Activated CD4-positive, alpha-beta T cell treated with anti-CD3 and anti-CD28 coated beads, Interleukin-2, amount 50 U/mL, for 1 hour (primary cell): ENCODE data around the gene KIRREL1.
"Not testable (repeated sequence)": the region's sequence is repeated elsewhere in the genome, so short reads cannot be mapped to it uniquely, and the experiment has no call there.

Experiments used
- DNase-seq: peaks from one replicate; pipeline ENCODE4 v3.0.0-alpha.2; 2020

The KIRREL1 gene

DNA sequence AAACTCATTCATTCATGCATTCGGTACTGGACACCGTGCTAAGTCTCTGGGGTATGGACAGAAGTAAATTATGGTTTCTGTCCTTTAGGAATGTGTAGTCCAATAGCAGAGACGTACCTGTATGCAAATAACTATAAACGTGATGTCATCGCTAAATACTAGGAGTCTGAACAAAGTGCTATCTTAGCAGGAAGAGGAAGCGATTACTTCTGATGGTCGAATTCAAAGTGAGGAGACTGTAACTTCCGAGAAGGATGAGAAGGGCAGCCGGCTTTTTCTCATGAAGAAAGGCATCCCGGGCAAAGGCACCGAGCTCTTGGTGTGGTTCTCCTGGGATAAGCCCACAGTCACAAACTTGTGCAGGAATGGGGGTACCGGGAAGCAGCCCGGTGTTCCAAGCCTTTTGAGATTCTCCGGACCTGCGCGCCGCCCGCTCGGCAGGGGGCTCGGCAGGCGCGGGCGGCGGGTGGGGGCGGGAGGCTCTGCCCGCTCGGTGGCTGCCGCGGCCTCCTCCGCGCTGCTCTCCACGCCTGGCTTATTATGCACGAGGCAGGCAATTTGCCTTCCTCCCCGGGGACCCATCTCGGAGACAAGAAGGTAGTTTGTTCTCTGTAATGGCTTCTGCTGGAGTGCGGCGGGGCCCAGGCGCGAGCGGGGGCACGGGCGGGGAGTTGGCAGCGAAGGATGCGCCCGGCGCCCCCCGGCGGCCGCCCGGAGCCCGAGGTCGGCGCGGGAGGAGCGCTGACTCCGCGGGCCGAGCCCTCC, 119.7 kb downstream of the KIRREL1 start:
- peak; percentile 20 for DNase-seq

DNA sequence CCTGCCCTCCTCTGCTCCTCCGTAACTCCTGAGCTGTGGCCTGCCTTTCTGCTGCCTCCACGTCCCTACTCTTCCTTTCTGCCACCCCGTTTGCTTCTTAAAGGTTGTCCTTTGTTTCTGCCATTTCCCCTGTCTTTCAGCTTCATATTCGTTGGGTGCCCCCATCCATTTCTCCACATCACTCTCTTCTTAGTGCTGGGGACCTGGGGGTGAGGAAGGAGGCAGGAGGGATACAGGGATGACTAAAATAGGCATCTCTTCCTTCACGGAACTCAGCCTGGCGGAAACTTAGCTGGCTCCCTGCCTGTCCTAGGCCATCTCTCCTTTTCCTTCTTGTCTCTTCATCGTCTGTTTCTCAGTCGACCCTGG, 120.3 kb downstream of the KIRREL1 start:
- DNase-seq, result no peak

DNA sequence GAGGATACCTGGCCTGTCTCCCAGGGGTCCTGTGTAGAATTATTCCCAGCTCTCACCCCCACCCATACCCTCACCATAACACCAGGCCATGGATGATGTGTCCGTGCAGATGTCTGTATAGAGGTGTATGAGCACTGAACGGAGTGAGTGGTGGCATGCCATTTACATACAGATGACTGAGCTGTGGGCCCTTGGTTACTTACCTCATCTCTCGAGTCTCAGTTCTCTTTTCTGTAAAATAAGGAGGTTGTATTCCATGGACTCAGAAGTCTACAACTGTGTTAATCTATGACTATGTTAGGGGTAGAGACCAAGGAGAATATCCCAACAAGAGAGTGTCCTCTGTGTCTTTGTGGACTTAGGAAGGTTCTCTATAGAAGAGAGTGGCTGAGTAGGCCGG, 121.7 kb downstream of the KIRREL1 start:
- no peak for DNase-seq

DNA sequence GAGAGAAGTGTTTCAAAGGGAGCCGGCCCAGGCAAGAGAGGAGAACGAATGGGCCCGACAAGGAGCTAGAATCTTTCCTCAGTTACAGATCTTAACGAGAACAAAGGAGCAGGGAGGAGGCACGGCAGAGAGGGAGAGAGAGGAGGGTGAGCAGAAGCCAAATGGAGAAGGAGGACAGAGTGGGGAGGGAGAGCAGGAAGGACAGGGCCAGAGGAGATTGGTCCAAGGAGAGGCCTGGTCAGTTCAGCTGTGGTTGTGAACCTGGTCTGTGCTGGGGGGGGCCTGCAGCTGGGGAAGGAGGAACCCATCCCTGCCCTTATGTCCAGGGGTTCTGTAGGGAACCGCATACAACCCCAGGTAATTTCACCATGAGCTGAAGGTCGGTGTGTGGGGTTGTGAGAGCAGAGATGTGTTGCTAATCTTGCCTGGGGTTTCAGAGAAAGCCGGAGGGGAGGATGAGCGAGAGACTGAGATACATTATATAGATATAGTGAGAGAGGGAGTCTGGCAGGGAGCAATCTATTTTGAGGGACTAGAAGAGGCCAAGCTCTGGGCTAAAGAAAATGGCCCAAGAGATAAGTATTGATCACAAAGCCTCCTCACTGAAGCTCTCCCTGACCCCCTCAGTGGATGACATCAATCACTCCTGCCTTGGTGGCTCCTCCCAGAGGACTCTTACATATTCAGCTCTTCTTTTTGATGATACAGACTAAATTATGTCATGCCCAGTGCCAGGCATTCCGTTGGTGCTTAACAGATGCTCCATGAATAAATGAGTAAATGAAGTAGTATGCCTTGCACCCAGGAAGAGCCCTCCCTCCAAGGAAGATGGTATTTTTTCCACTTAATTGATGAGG, 123.1 kb downstream of the KIRREL1 start:
- no peak for DNase-seq

DNA sequence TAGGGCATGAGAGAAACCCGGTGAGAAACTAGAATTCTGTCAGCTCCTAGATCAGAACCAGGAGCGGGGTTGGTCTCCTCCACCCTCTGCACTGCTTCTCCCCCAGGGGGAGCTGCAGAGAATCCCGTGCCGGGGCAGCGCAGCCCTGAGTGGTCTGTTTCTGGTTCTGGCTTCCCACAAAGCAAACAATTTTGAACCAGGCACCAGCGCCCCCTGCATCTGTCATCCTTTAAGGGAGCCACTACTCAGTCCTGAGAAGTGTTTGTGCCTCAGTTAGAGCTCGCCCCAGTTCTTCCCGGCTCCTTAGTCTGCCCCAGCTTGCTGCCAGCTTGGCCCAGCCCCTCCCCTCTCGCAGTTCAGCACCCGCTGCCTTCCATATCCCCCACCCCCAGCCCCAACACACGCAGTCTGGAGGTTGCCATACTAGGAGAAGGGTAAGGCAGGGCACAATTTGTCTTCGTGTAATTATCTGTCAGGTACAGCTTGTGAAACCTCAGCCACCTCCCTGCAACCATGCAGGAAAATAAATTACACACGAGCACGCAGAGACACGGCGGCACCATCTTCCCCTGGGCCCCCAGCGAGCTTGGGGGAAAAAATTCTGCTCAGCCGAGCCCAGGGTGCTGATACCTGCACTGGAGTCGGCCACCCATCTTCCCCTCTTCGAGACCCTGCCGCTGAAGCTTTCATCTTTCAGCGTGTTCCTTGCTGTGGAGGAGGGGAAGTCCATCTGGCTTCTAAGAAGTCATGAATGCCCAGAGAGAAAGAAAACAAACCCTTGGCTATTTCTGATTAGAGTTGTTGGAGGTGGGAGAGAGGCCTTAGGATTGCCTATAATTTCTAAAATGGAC, 124.6 kb downstream of the KIRREL1 start:
- peak; percentile 25 for DNase-seq

DNA sequence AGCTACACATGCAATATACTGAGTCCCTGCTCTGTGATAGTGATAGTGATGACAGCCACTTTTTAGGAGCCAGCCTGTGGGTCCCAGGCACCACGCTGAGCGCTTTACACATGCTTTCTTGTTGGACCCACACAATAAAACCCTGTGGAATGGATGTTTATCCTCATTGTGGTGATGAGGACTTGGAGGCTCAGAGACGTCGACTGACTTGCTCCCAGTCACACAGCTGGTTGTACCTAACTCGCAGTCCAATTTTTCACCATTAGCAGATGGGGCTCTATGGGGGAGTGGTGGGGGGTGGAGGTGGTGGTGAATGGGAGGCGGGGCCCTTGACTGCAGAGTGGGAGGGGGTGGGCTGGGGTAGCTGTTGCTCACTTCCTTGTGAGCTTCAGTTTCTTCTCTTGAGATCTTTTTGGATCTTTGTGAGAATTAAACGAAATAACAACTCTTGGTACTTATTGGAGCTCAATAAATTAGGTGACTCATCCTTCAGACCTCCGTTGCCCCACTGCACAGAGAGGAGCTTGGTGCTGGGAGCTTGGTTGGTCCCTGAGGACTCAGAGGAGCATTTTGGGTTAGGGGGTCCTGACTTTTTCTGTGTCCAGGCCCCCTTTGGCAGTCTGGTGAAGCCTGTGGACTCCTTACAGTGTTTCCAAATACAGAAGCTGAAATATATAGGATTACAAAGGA, 125.4 kb downstream of the KIRREL1 start:
- no peak for DNase-seq

DNA sequence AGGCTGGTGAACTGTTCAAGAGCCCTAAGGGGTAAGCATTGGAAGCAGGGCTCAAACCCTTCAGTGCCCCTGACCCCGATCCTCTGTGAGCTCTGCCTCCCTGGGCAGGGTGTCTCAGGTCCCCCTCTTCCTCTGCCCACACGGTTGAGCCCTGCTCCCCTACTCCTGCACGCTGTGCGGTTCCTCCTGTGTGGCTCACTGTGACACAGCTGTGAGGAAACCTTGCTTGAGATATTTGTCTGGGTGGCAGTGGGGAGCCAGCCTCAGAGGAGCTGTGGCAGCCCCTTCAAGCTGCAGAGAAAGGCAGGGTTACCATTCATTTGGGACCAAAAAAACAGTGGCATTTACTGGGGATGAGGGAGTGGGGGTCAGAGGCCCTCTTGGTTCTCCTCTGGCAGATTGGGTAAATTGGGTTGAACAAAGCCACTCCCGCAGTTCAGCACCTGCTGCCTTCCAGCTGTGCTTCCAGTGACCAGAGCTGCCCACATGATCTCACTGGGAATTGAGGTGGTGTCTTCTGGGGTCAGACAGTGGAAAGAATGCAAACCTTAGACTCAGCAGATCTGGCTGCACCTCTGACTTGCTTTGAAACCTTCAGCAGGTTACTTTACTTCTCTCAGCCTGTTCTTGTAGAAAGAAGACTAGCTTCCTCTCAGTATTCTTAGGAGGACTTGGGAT, 126.7 kb downstream of the KIRREL1 start:
- no peak for DNase-seq

DNA sequence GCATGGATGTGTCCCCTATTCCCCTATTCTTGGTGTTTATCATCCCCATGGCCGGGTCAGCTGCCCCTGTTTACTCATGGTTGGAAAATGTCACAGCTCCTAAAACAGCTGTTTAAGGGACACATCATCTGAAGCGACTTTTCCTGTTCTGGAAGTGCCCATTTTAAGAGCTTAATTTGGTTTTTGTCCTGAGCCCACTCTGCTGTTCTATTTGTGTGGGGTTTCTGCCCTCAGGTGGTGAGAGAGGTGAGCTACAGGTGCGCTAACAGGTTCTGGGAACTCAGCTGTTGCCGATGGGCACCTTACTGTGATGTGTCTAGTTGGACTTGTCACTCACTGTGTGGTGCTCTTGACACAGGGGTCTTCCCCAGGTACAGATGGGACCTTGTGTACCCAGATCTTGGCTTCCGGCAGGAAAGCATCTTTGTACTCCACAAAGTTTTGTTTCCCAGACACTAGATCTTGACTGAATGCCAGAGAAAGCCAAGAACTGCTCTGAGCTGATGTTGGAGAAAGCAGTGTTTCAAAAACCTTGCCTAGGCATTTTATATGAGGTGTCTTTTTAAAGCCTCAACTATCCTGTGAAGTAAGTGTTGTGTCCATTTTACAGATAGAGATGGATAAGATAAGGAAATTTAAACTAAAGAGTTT, 128.3 kb downstream of the KIRREL1 start:
- DNase-seq, result no peak

DNA sequence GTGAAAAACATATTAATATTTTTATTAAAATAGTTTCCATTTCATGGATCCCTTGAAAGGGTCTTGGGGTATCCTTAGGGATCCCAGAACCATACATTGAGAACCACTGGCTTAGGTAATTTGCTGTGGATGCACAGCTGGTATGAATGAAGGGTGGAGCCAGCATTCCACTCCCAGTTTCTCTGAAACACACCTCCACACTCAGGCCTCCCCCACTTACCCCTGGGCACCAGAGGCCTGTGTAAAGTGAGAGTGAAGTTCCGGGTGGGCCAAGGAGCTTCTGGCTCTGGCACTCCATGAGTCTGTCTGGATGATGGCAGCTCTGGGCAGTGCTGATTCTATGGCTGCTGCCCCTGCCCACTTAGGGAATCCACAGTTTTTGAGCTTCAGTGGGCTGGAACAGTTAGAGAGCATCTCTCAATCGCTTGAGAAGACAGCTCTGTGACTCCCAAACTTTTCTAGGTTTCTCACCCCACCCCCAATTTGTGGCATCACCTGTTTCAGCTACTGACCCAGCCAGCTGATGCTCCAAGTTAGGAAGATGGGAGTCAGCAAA, 129.5 kb downstream of the KIRREL1 start:
- no peak for DNase-seq

DNA sequence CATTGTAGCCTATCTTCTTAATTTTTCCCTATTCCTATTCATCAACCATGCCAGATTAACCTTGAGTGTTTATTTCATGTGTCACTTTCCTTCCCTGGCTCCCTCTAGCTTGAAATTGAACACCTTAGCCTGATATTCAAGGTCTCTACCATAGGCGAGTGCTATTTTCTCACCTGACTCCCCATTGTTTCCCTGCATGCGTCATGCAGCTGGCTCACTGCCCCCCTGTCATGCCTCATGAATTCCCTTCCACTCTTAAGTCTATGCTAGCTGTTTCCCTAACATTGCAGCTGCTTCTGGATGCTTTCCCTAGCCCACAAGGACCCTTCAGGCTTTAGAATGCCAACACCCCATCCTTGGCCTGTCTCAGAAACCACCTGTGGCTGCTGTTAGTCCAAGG, 130.6 kb downstream of the KIRREL1 start:
- DNase-seq, result no peak

DNA sequence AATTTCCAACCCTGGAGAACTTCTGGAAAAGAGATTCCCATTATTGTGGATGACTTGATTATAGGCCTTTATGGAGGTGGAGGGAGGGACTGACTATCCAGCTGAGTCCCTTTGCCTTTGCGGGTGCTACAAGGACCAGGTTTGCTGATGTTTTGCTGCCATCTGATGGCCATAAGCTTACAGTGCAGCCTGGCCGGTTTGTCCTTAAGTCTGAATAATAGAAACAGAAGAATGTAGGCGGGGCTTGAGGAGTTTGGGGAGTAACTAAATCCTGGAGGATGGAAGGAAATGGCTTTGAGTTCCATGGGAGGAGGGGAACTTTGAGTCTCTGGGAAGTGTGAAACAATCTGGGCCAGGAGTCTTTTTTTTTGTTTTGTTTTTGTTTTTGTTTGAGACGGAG, 131.6 kb downstream of the KIRREL1 start:
- DNase-seq, result peak; percentile 62

DNA sequence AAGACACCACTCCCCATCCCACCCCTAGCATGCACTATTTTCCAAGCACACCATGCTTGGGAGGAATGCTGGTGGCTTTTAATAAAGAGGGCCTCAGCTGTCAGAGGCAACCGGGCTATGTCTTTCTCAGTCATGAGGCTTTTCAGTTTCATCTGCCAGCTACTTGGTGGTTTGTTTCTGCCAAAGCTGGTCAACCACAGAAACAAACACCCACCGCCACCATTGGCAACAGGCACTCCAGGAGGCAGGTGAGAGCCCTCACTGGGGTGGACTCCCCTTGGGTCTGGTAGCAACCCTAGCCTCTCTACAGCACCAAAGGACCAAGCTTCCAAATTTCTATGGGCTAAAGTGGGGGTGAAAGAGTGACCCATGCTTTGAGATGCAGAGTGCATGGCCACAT, 133.0 kb downstream of the KIRREL1 start:
- DNase-seq, result no peak

DNA sequence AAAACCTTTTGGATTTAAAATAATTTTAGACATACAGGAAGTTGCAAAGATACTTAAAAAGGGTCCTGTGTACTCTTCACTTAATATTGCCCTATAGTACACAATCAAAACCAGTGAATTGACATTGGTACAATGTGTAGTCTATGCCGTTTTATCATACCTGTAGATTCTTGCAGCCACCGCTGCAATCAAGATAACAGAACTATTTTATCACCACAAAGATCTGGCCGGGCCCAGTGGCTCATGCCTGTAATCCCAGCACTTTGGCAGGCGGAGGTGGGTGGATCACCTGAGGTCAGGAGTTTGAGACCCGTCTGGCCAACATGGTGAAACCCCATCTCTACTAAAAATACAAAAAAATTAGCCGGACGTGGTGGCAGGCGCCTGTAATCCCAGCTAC, 135.1 kb downstream of the KIRREL1 start:
- DNase-seq, result not testable (repeated sequence)

DNA sequence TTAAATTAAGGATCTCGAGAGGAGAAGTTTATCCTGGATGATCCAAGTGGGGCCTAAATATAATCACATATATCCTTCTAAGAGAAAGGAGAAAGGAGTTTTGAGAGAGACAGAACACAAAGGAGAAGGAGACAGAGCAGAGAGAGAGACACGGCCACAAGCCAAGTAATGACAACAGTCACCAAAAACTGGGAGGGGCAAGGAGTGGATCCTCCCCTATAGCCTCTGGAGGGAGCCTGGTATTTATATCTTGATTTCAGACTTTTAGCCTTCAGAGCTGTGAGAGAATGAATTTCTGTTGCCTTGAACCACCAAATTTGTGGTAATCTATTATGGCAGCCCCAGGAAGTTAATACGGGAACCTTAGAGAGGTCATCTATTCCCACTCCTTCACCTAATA, 137.8 kb downstream of the KIRREL1 start:
- no peak for DNase-seq

DNA sequence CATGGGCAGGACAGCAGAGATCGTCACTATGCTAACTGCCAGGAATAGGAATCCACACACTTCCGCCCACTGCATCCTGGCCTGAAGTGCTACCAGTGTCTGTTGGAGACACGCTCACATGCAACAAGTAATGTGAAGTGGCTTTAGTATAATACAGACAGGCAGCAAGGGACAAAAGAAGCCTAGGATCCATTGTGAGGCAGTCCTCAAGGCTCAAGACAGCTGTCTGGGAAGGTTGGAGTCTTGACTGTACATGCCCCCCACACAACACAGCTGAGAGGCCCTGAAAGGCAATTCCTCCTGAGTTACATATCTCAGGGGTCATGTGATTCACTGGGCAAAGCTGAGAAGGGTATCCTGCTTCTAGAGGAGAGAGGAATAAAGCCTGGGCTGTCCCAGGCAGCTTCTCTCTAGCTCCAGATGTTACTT, 147.3 kb downstream of the KIRREL1 start:
- DNase-seq, result no peak

DNA sequence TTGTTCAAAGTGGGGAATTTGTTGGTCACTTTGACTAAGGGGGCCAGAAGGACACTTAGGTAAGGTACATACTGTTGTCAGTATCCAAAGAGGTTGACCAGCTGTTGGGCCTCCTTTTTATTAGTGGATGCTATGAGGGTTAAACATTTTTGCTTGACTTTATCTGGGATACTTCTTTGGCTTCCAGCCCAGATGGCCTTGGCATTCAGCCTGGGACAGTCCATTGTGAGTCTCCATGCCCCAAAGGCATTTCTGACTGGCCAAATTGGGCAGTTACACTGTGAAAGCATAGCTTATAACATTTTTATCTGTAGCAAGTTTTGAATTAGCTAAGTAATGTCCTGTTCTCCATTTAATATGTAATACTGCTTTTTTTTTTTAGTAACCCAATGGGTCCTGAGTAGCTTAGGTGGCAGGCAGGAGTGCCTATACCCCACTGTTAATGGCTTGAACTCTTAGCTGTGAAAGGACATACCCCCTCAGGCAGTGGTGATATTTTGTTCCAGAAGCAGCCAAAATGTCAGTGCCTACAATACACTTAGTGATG, 151.8 kb downstream of the KIRREL1 start:
- DNase-seq, result no peak

DNA sequence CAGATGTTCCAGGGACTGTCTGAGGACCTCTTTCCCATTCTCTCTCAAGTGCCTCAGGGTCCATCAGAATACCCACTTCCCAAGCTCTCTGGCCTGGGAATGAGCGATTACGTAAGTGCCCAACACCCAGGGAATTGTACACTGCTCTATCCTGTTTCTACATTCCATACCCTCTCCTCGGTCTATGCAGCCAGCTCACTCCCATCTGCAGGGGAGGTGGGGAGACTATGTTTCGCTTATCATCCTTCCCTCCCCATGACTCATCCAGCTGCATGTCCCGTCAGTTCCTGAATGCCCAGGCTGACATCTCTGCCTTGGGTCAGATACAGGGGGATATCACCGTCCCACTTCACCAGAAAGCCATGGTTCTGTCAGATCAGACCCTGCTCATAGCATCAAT, 152.7 kb downstream of the KIRREL1 start:
- no peak for DNase-seq

DNA sequence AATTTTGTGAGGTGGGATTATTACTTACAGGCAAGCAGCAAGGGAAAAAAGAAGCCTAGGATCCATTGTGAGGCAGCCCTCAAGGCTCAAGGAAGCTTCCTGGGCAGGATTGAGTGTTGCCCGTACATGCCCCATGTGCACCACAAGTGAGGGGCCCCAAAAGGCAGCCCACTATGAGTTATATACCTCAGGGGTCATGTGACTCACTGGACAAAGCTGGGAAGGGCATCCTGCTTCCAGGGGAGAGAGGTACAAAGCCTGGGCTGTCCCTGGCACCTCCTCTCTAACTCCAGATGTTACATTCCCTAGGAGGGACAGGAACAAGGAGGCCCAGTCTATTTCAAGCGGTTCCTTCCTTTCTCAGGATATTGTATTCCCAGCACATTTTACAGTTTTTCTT, 153.3 kb downstream of the KIRREL1 start:
- DNase-seq, result no peak

DNA sequence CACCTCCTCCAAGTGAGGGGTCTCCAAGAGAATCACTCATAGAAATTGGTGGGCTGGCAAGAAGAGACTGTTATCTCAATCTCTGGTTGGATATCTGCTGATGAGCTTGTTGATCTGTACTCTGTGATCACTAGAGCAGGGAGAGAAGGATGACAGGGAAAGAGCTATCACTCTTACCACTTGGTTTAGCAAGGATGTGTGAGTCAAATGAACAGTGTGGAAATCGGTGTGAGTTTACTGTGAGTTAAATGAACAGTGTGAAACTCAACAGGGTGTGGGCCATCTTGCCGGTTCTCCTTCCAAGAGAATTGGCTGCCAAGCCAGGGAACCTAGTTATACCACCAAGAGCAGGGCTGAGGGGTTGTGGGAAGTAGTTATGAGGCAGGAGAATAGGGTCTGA, 154.0 kb downstream of the KIRREL1 start:
- no peak for DNase-seq

DNA sequence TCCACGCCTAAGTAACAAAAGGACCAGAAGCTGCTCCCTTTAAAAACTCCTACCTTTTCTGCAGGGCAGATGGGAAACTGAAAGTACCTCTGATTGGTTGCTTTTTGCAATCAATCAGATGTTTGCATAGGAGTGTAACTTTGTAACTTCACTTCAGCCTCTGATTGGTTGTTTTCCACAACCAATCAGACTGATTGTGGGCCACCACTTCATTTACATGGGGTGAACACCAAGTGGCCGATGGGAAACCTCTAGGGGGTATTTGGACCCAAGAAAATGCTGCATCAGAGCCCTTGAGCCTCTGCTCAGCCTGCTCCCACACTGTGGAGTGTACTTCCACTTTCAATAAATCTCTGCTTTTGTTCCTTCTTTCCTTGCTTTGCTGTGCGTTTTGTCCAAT, 154.4 kb downstream of the KIRREL1 start:
- DNase-seq, result no peak

DNA sequence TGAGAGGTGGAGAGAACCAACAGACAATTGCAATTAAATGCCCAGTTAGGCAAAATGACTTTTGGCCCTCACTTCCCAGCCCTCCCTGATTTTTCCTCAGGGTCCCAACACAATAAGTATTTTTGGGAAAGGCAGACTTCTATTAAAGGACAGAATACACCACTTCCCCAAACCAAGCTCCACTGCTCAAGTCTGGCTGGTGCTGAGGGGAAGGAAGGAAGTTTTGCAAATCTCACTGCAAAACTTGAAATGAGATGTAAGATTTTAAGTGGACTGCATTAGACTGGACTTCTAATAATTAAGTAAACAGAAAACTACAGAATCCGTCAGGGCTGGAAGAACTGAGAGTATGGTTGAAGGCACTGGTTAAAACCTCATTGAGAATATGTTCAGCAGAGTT, 155.0 kb downstream of the KIRREL1 start:
- no peak for DNase-seq
